Muscle layer of colon (tissue), 2 donors: ENCODE data around the gene STRA6.
A peak's percentile ranks its signal among the peaks of the same experiment; 100 is the strongest.

Experiments used
- H3K27ac ChIP-seq: one replicate; pipeline ENCODE4 v1.7.0; 2013; ENCODE audit warnings: low read depth, mild to moderate bottlenecking, low read length, moderate library complexity
- H3K27me3 ChIP-seq, 2 donors: one replicate each; pipeline ENCODE4 v1.7.0; 2013; ENCODE audit warnings: low read length in 2 of 2, mild to moderate bottlenecking in 2 of 2; ENCODE audit not compliant: insufficient read depth in 2 of 2, control insufficient read depth in 1 of 2
- H3K36me3 ChIP-seq: one replicate; pipeline ENCODE4 v1.7.0; 2013; ENCODE audit warnings: mild to moderate bottlenecking, low read length; ENCODE audit not compliant: insufficient read depth
- H3K4me1 ChIP-seq: one replicate; pipeline ENCODE4 v1.7.0; 2013; ENCODE audit warnings: mild to moderate bottlenecking, low read length; ENCODE audit not compliant: insufficient read depth
- H3K4me3 ChIP-seq, 2 donors: one replicate each; pipeline ENCODE4 v1.7.0; 2013; ENCODE audit warnings: low read length in 2 of 2, low read depth in 1 of 2, mild to moderate bottlenecking in 1 of 2, moderate library complexity in 1 of 2
- H3K9ac ChIP-seq: one replicate; pipeline ENCODE4 v1.7.0; 2013; ENCODE audit warnings: low read length
- H3K9me3 ChIP-seq: one replicate; pipeline ENCODE4 v1.7.0; 2013; ENCODE audit warnings: mild to moderate bottlenecking, low read length
- donor health status: abdominal sarcoma.
- donor health status: Adenocarcinoma of cecum.

The STRA6 gene

DNA sequence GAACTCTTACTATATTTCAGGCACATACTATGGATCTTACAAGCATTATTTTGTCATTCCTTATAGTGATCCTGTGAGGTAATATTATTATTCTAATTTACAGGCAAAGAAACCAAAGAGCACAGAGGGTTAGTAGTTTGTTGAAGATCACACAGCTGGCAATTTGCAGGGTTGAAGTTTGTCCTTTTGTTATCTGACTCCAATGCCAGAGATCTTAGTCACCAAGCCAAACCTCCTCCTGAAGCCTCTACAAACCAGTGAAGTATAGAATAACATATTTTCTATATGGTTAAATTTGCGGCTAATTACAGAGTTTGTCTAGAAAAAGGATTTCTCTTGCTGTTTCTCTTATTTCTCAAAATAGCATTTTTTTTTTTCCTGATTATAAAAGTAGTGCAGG, 61.0 kb downstream of the STRA6 start:
- Histone ChIP-seq H3K9me3 (no peaks in the 10 kb centered on the region), H3K4me1 (peaks cover 10% of the 10 kb centered on the region), H3K27me3 (peaks cover 18 to 22% of the 10 kb centered on the region in 2 donors), H3K27ac (no peak overlapping the region), H3K4me3 (no peak overlapping the region), H3K9ac (no peak overlapping the region), H3K36me3 (no peaks in the 10 kb centered on the region)

DNA sequence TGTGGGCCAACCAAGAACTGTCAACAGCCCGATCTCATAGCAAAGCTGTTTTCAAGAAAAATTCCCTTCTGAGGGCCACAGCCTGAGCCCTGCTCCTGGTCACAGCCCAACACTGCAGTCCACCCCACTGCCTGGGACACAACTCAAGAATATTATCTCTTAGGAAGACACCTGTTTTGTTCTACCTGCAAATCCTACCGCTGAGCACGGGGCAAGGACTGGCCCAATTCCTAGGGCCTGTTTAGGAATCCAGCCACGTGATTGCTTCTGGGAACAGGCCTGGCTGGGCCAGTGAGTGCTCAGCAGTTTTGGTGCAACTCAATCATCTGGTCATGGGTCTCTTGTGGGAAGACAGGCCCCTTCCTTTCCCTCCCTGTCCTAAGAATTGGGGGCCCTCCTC, 63.9 kb downstream of the STRA6 start:
- H3K27me3 ChIP-seq, result peaks cover 24 to 48% of the 10 kb centered on the region in 2 donors
- H3K9ac ChIP-seq, result no peak overlapping the region
- no peak overlapping the region for H3K27ac ChIP-seq
- no peaks in the 10 kb centered on the region for H3K36me3 ChIP-seq
- no peaks in the 10 kb centered on the region for H3K9me3 ChIP-seq
- H3K4me3 ChIP-seq, result no peak overlapping the region
- peaks cover 15% of the 10 kb centered on the region for H3K4me1 ChIP-seq

DNA sequence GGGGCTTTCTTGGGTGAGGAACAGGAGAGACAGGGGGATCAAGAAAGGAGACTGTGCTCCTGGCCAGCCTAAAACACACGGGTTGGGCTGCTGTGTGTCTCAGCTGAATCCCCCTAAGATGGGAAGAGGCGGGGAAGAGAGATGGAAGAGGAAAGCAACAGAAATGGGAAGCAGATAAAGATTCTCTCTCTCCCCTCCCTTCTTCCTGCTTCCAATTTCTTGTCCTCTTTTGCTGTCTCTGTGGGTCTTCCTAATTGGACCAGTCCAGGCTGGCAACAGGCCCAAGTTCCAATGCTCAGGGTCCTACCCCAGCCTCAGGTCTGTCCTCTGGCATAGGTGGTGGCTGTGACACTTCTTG, 65.1 kb downstream of the STRA6 start:
- H3K9me3 ChIP-seq, result no peaks in the 10 kb centered on the region
- no peaks in the 10 kb centered on the region for H3K36me3 ChIP-seq
- H3K27me3 ChIP-seq, result peaks cover 24 to 60% of the 10 kb centered on the region in 2 donors
- no peak overlapping the region for H3K27ac ChIP-seq
- no peak overlapping the region for H3K9ac ChIP-seq
- H3K4me1 ChIP-seq, result peaks cover 15% of the 10 kb centered on the region
- H3K4me3 ChIP-seq, result no peak overlapping the region

DNA sequence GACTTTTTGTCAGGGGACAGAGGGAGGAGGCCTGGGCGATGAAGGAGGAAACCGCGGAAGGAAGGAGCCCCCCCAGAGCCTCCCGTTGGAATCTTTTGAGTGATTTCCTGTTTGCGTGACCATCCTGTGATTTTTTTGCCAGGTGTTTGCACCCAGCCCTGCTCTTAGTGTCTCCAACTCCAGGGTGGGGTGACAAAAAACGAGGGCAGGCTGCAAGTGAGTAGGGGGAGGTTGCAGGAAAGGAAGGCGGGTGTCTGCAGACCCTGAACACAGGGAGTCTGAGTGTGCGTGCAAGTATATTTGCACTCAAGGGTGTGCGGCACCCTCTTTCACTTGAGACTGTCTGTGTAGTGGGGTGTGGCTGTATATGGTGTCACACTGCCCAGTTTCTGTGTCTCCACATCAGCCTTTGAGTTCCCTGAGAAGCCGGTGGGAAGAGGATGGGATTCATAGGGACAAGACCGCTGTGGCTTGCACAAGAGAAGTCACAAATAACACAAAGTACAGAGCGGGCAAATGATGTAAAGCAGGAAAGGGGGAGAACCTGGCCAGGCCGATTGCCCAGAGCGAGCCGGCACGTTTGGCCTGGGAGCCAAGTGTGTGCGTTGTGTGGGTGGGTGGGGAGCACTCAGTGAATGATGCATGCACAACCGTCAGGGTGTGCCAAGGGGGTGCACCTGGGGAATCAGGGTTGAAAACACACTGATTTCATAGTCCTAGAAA, 65.6 kb downstream of the STRA6 start:
- peak overlapping the region in 1 of 2 donors; percentile 41 for H3K4me3 ChIP-seq
- H3K27ac ChIP-seq, result no peak overlapping the region
- H3K9ac ChIP-seq, result no peak overlapping the region
- H3K27me3 ChIP-seq, result peaks cover 28 to 65% of the 10 kb centered on the region in 2 donors
- H3K36me3 ChIP-seq, result no peaks in the 10 kb centered on the region
- no peaks in the 10 kb centered on the region for H3K9me3 ChIP-seq
- peaks cover 15% of the 10 kb centered on the region for H3K4me1 ChIP-seq

DNA sequence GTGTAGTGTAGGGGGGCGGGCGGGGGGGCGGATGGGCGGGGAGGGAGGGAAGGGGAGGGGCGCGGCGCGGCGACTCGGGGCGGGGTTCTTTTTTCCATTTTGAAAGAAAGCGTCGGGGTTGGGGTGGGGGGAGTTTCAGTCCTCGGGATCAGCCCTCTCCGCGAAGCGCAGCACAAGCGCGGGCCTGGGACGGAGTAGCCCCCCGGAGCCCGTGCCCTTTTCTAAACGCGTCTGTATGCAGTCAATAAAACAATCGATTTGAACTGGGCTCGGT, 66.1 kb downstream of the STRA6 start:
- Histone ChIP-seq H3K27ac (no peak overlapping the region), H3K4me3 (peak overlapping the region in 1 of 2 donors; percentile 41), H3K9ac (no peak overlapping the region), H3K36me3 (no peaks in the 10 kb centered on the region), H3K4me1 (peaks cover 15% of the 10 kb centered on the region), H3K27me3 (peaks cover 33 to 70% of the 10 kb centered on the region in 2 donors), H3K9me3 (no peaks in the 10 kb centered on the region)

- H3K4me3 ChIP-seq, result no peak overlapping the region
- H3K4me1 ChIP-seq, result peaks cover 15% of the 10 kb centered on the region
- H3K36me3 ChIP-seq, result no peaks in the 10 kb centered on the region
- no peak overlapping the region for H3K9ac ChIP-seq
- H3K9me3 ChIP-seq, result no peaks in the 10 kb centered on the region
- H3K27ac ChIP-seq, result no peak overlapping the region
- H3K27me3 ChIP-seq, result peaks cover 41 to 82% of the 10 kb centered on the region in 2 donors
Measured at GRCh38 chr15:74135041-74135565, 67.5 kb downstream of the STRA6 start.

GRCh38 chr15:74134387-74135027, 68.1 kb downstream of the STRA6 start:
- peaks cover 18% of the 10 kb centered on the region for H3K4me1 ChIP-seq

GRCh38 chr15:74133694-74134386, 68.7 kb downstream of the STRA6 start:
- no peaks in the 10 kb centered on the region for H3K9me3 ChIP-seq
- H3K4me3 ChIP-seq, result no peak overlapping the region
- H3K27ac ChIP-seq, result no peak overlapping the region
- peaks cover 49 to 91% of the 10 kb centered on the region in 2 donors for H3K27me3 ChIP-seq
- no peaks in the 10 kb centered on the region for H3K36me3 ChIP-seq
- H3K4me1 ChIP-seq, result peaks cover 25% of the 10 kb centered on the region
- no peak overlapping the region for H3K9ac ChIP-seq

More at GRCh38 chr15:74134387-74135027, 68.1 kb downstream of the STRA6 start:
- Histone ChIP-seq H3K27me3 (peaks cover 45 to 87% of the 10 kb centered on the region in 2 donors), H3K9me3 (no peaks in the 10 kb centered on the region), H3K27ac (no peak overlapping the region), H3K4me3 (no peak overlapping the region), H3K9ac (no peak overlapping the region), H3K36me3 (no peaks in the 10 kb centered on the region)

DNA sequence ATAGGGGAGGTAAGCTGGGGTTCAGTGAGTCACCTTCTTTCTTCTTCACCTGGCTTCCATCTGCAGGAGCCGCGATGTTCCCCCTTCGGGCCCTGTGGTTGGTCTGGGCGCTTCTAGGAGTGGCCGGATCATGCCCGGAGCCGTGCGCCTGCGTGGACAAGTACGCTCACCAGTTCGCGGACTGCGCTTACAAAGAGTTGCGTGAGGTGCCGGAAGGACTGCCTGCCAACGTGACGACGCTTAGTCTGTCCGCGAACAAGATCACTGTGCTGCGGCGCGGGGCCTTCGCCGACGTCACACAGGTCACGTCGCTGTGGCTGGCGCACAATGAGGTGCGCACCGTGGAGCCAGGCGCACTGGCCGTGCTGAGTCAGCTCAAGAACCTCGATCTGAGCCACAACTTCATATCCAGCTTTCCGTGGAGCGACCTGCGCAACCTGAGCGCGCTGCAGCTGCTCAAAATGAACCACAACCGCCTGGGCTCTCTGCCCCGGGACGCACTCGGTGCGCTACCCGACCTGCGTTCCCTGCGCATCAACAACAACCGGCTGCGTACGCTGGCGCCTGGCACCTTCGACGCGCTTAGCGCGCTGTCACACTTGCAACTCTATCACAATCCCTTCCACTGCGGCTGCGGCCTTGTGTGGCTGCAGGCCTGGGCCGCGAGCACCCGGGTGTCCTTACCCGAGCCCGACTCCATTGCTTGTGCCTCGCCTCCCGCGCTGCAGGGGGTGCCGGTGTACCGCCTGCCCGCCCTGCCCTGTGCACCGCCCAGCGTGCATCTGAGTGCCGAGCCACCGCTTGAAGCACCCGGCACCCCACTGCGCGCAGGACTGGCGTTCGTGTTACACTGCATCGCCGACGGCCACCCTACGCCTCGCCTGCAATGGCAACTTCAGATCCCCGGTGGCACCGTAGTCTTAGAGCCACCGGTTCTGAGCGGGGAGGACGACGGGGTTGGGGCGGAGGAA, 69.6 kb downstream of the STRA6 start:
- peaks cover 53 to 94% of the 10 kb centered on the region in 2 donors for H3K27me3 ChIP-seq
- H3K4me3 ChIP-seq, result no peak overlapping the region
- H3K4me1 ChIP-seq, result peaks cover 26% of the 10 kb centered on the region

GRCh38 chr15:74131628-74132413, 70.8 kb downstream of the STRA6 start:
- Histone ChIP-seq H3K36me3 (no peaks in the 10 kb centered on the region), H3K9ac (no peak overlapping the region), H3K9me3 (no peaks in the 10 kb centered on the region), H3K27ac (no peak overlapping the region), H3K4me1 (peaks cover 19% of the 10 kb centered on the region), H3K27me3 (peaks cover 45 to 92% of the 10 kb centered on the region in 2 donors), H3K4me3 (no peak overlapping the region)

More for the DNA sequence above, 69.6 kb downstream of the STRA6 start:
- H3K36me3 ChIP-seq, result no peaks in the 10 kb centered on the region
- H3K9me3 ChIP-seq, result no peaks in the 10 kb centered on the region
- no peak overlapping the region for H3K27ac ChIP-seq
- H3K9ac ChIP-seq, result no peak overlapping the region
